IMR-90 (cell line): ENCODE results near the gene KIF1A. TPM values are rescaled to one million over a fixed set of nuclear protein-coding genes. Genes with fewer than 3 reads are reported as not detected.

Experiments used
- ATAC-seq: fragments of 200-7000 bp; cut with Tn5 transposase; 2 replicates; pipeline ENCODE4 v1.9.1; 2020; ENCODE audit warnings: low read depth, mild to moderate bottlenecking, moderate library complexity
- BruUV-seq: library from RNA; stranded (reverse); fragments of 400-500 nt; replicated peaks from 2 replicates; lab custom pipeline; 2021; lab: Mats Ljungman, UMichigan
- CTCF ChIA-PET: fragments of 300-600 bp; formaldehyde crosslinking; extraction: SDS; loops from one replicate; lab custom pipeline; 2021; ENCODE audit warnings: antibody characterized with exemption; lab: Yijun Ruan, JAX
- POLR2A ChIA-PET: fragments of 300-600 bp; sonication (Branson Sonifier 250); formaldehyde crosslinking; loops from one replicate; lab custom pipeline; 2022; ENCODE audit warnings: antibody characterized with exemption; ENCODE audit not compliant: unreplicated experiment; lab: Charles Lee
- DNase-seq: peaks from one replicate; pipeline ENCODE4 v3.0.0; 2013
- H2AFZ ChIP-seq: replicated peaks from 2 replicates; pipeline ENCODE3; 2013; ENCODE audit warnings: low read length, mild to moderate bottlenecking; ENCODE audit not compliant: poor library complexity
- H2AK5ac ChIP-seq: 2 replicates; pipeline ENCODE4 v1.6.1; 2013; ENCODE audit warnings: low read depth, low read length, inconsistent platforms
- H2AK9ac ChIP-seq: replicated peaks from 2 replicates; pipeline ENCODE3; 2013; ENCODE audit warnings: mild to moderate bottlenecking, low read depth, low read length, moderate library complexity; ENCODE audit not compliant: poor library complexity
- H2BK120ac ChIP-seq: 2 replicates; pipeline ENCODE4 v1.6.1; 2013; ENCODE audit warnings: low read depth, low read length, inconsistent platforms
- H2BK15ac ChIP-seq: 3 replicates; pipeline ENCODE4 v1.6.1; 2013; ENCODE audit warnings: low read depth, low read length, inconsistent platforms
- H2BK20ac ChIP-seq: 2 replicates; pipeline ENCODE4 v1.6.1; 2013; ENCODE audit warnings: low read depth, mild to moderate bottlenecking, inconsistent platforms, low read length, moderate library complexity
- H2BK5ac ChIP-seq: 2 replicates; pipeline ENCODE4 v1.6.1; 2013; ENCODE audit warnings: mild to moderate bottlenecking, low read depth, low read length, inconsistent platforms; ENCODE audit not compliant: poor library complexity, severe bottlenecking
- H3K14ac ChIP-seq: replicated peaks from 2 replicates; pipeline ENCODE4 v1.6.1; 2013; ENCODE audit warnings: low read depth, low read length, inconsistent platforms
- H3K18ac ChIP-seq: 2 replicates; pipeline ENCODE4 v1.6.1; 2013; ENCODE audit warnings: low read depth, low read length, control low read depth
- H3K23ac ChIP-seq: 2 replicates; pipeline ENCODE4 v1.6.1; 2013; ENCODE audit warnings: low read depth, low read length, inconsistent platforms
- H3K27ac ChIP-seq: 2 replicates; pipeline ENCODE4 v1.5.1; 2013; ENCODE audit warnings: mild to moderate bottlenecking, control low read depth, low read length; ENCODE audit not compliant: insufficient read depth
- H3K27me3 ChIP-seq: 2 replicates; pipeline ENCODE4 v1.6.1; 2013; ENCODE audit warnings: low read length; ENCODE audit not compliant: control insufficient read depth, insufficient read depth
- H3K36me3 ChIP-seq: 2 replicates; pipeline ENCODE4 v1.6.1; 2013; ENCODE audit warnings: low read length, mixed read lengths; ENCODE audit not compliant: control insufficient read depth, insufficient read depth
- H3K4ac ChIP-seq: 2 replicates; pipeline ENCODE4 v1.6.1; 2013; ENCODE audit warnings: low read depth, low read length, inconsistent platforms
- H3K4me1 ChIP-seq: 2 replicates; pipeline ENCODE4 v1.6.1; 2013; ENCODE audit warnings: low read length, mixed read lengths; ENCODE audit not compliant: control insufficient read depth, insufficient read depth
- H3K4me2 ChIP-seq: 2 replicates; pipeline ENCODE4 v1.6.1; 2013; ENCODE audit warnings: low read depth, mild to moderate bottlenecking, control low read depth, low read length, moderate library complexity
- H3K4me3 ChIP-seq: 2 replicates; pipeline ENCODE4 v1.5.1; 2013; ENCODE audit warnings: low read depth, mild to moderate bottlenecking, control low read depth, low read length, moderate library complexity; ENCODE audit not compliant: insufficient read depth
- H3K56ac ChIP-seq: 2 replicates; pipeline ENCODE4 v1.6.1; 2013; ENCODE audit warnings: low read length, inconsistent platforms; ENCODE audit not compliant: insufficient read depth; ENCODE audit errors: extremely low read depth
- H3K79me1 ChIP-seq, 2 experiments: 2 replicates each; pipeline ENCODE4 v1.6.1; 2013; ENCODE audit warnings: low read length in 2 of 2, inconsistent platforms in 1 of 2, low read depth in 1 of 2
- H3K9ac ChIP-seq: 2 replicates; pipeline ENCODE4 v1.6.1; 2013; ENCODE audit warnings: low read depth, low read length, control low read depth
- H3K9me1 ChIP-seq: 2 replicates; pipeline ENCODE4 v1.6.1; 2013; ENCODE audit warnings: low read length, inconsistent platforms; ENCODE audit not compliant: insufficient read depth
- H3K9me3 ChIP-seq: 2 replicates; pipeline ENCODE4 v1.6.1; 2013; ENCODE audit warnings: low read length; ENCODE audit not compliant: control insufficient read depth, insufficient read depth
- H4K20me1 ChIP-seq: 2 replicates; pipeline ENCODE4 v1.6.1; 2013; ENCODE audit warnings: low read length, inconsistent platforms; ENCODE audit not compliant: insufficient read depth
- H4K5ac ChIP-seq: 2 replicates; pipeline ENCODE4 v1.6.1; 2013; ENCODE audit warnings: mild to moderate bottlenecking, low read depth, low read length, control low read depth
- H4K8ac ChIP-seq, 2 experiments: 2 replicates each; pipeline ENCODE4 v1.6.1; 2013; ENCODE audit warnings: low read depth in 2 of 2, low read length in 2 of 2, control low read depth in 1 of 2, inconsistent platforms in 1 of 2
- H4K91ac ChIP-seq: 2 replicates; pipeline ENCODE4 v1.6.1; 2013; ENCODE audit warnings: low read depth, low read length, inconsistent platforms; ENCODE audit not compliant: insufficient read depth
- BHLHE40 ChIP-seq: fragments of 150-350 bp; IDR thresholded peaks from 2 replicates; pipeline ENCODE4 v1.6.1; 2016; ENCODE audit warnings: mild to moderate bottlenecking, low read depth, low read length
- CHD1 ChIP-seq: IDR thresholded peaks from 2 replicates; pipeline ENCODE4 v1.6.1; 2012; ENCODE audit warnings: low read depth, low read length, improper control_type of control experiment
- FOS ChIP-seq: fragments of 150-350 bp; IDR thresholded peaks from 2 replicates; pipeline ENCODE4 v1.6.1; 2016; ENCODE audit warnings: low read depth, low read length
- MAFK ChIP-seq: IDR thresholded peaks from 2 replicates; pipeline ENCODE4 v1.6.1; 2012; ENCODE audit warnings: low read depth, low read length, improper control_type of control experiment
- MAZ ChIP-seq: IDR thresholded peaks from 2 replicates; pipeline ENCODE4 v1.6.1; 2012; ENCODE audit warnings: low read depth, mild to moderate bottlenecking, low read length, improper control_type of control experiment, moderate library complexity, borderline replicate concordance
- MXI1 ChIP-seq: IDR thresholded peaks from 2 replicates; pipeline ENCODE4 v1.6.1; 2012; ENCODE audit warnings: low read depth, mild to moderate bottlenecking, low read length, moderate library complexity, borderline replicate concordance
- NFE2L2 ChIP-seq: fragments of 150-350 bp; IDR thresholded peaks from 2 replicates; pipeline ENCODE4 v1.6.1; 2016; ENCODE audit warnings: low read depth, mild to moderate bottlenecking, low read length
- POLR2A ChIP-seq: IDR thresholded peaks from 2 replicates; pipeline ENCODE4 v1.6.1; 2012; ENCODE audit warnings: mild to moderate bottlenecking, low read depth, low read length
- RAD21 ChIP-seq: IDR thresholded peaks from 2 replicates; pipeline ENCODE4 v1.6.1; 2012; ENCODE audit warnings: low read length, improper control_type of control experiment
- RCOR1 ChIP-seq: IDR thresholded peaks from 2 replicates; pipeline ENCODE4 v1.6.1; 2012; ENCODE audit warnings: mild to moderate bottlenecking, low read length, improper control_type of control experiment; ENCODE audit not compliant: insufficient replicate concordance
- RFX5 ChIP-seq: IDR thresholded peaks from 2 replicates; pipeline ENCODE4 v1.8.0; 2012; ENCODE audit warnings: low read depth, mild to moderate bottlenecking, low read length, moderate library complexity
- SMC3 ChIP-seq: fragments of 150-350 bp; IDR thresholded peaks from 2 replicates; pipeline ENCODE4 v1.6.1; 2016; ENCODE audit warnings: low read depth, mild to moderate bottlenecking, antibody characterized with exemption, low read length, moderate library complexity
- WGBS, 2 experiments: methylation state at CpG; one replicate each; pipeline versions ENCODE4 v1.1.5 to v1.1.7; 2013; ENCODE audit warnings: missing lambda C conversion rate in 2 of 2; ENCODE audit not compliant: insufficient read length in 1 of 2; ENCODE audit errors: extremely low coverage in 2 of 2; 5-methylcytosine and 5-hydroxymethylcytosine counted together
- dilution Hi-C: fragments of 300-500 bp; cut with HindIII; formaldehyde crosslinking; loops from one replicate; pipeline ENCODE4 v1.14.3; 2018; ENCODE audit warnings: low sequenced_read_pairs; ENCODE audit not compliant: unreplicated experiment
- in situ Hi-C: fragments of 300-500 bp; cut with MboI; formaldehyde crosslinking; loops from 3 replicates; pipeline ENCODE4 v1.14.3; 2019; ENCODE audit warnings: low sequenced_read_pairs, inconsistent platforms, mixed read lengths
- intact Hi-C: fragments of 100-400 bp; cut with micrococcal nuclease; formaldehyde crosslinking; loops from 2 replicates; pipeline ENCODE4 v1.10.0; 2022
- polyA plus RNA-seq, 3 experiments: library from polyadenylated mRNA; depleted of rRNA; stranded (reverse); fragments of >200 nt; gene quantifications; 2 replicates each; pipeline ENCODE4 v1.2.3, GENCODE V29; 2012; ENCODE audit warnings: low replicate concordance in 1 of 3
- total RNA-seq: library from RNA; depleted of rRNA; stranded (reverse); fragments of >200 nt; gene quantifications from 2 replicates; pipeline ENCODE4 v1.2.3, GENCODE V29; 2012
- TF ChIP-seq, protein P1 (sequence below): fragments of 150-350 bp; IDR thresholded peaks from 2 replicates; pipeline ENCODE4 v1.6.1; 2017; ENCODE audit warnings: mild to moderate bottlenecking, antibody characterized with exemption, low read length, low read depth
- TF ChIP-seq, protein P2 (sequence below): conservative IDR thresholded peaks from 2 replicates; pipeline ENCODE4 v1.5.1; 2012; ENCODE audit warnings: mild to moderate bottlenecking, low read depth, low read length, improper control_type of control experiment
- TF ChIP-seq, protein P3 (sequence below): fragments of 150-350 bp; IDR thresholded peaks from 2 replicates; pipeline ENCODE4 v1.6.1; 2016; ENCODE audit warnings: low read depth, mild to moderate bottlenecking, low read length, moderate library complexity, borderline replicate concordance

Gene KIF1A
- total and polyA plus RNA-seq, 2 of the 4 experiments (the other 2 are of a cell fraction): under 0.01 TPM; not detected in 1

DNA sequence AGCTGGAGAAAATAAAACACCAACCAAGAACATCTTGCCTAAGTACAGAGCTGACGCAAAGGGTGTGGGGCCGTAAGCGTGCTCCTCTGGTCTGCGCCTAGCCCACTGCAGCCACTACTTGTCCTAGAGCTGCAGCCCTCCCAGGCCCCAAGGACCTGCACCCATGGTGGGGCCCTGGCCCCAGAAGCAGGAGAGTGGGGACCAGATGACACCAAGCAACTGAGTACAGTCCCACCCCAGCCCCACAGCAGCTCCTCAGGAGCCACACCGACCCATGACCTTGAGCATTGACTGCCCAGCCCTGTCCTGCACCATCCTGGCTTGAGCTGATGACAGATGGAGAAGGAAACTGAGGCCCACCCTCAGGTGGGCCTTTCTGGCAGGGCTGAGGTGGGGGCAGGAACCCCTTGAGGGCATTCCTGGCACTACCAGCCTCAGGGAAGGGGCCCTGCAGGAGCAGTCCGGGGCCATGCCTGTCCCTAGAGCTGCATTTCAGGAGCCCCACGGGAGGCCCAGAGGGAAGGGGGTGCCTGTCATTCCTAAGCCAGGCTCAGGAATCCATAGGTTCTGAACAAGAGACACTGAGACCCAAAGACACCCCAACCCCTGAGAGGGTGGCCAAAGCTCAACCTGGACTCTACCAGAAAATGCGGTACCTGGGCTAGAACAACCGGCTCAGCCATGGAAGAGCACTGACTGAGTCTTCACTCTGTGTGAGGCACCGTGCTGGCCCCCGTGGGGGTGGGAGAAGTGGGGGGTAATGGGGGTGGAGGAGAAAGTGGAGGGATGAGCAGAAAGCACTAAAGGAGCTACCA is 4.9 kb downstream of the KIF1A start:
- 85% methylated on average over 4 of the region's 11 CpGs; no CpG with 5 or more reads in 1 of the 2 experiments for WGBS, 2 experiments
- Histone ChIP-seq H3K27me3 (peaks cover 29% of the 10 kb centered on the region), H3K14ac (no peak overlapping the region), H3K79me1 (no peaks in the 10 kb centered on the region), H2BK20ac (no peak overlapping the region), H2AK5ac (no peak overlapping the region), H4K91ac (no peak overlapping the region), H3K4me2 (no peak overlapping the region), H3K4me1 (no peaks in the 10 kb centered on the region), H4K5ac (no peak overlapping the region), H3K4me3 (no peak overlapping the region), H4K8ac (no peak overlapping the region), H3K9me3 (peaks cover 17% of the 10 kb centered on the region), H3K4ac (no peak overlapping the region), H3K9ac (no peak overlapping the region), H4K20me1 (no peaks in the 10 kb centered on the region; the same call in 1 of the 2 replicates), H2AFZ (no peak overlapping the region), H3K27ac (no peak overlapping the region), H2BK15ac (no peak overlapping the region), H3K23ac (no peak overlapping the region), H2AK9ac (no peak overlapping the region), H2BK5ac (no peak overlapping the region), H3K18ac (no peak overlapping the region), H3K36me3 (no peaks in the 10 kb centered on the region), H2BK120ac (no peak overlapping the region), H3K9me1 (no peaks in the 10 kb centered on the region), H3K56ac (no peak overlapping the region)
- ChIA-PET CTCF (no interaction called here), POLR2A (no interaction called here)
- in situ Hi-C loops (no loop called here), intact Hi-C loops (no loop called here), dilution Hi-C loops (no loop called here)
- DNase-seq: no peak
- BruUV-seq: no TSS peak
- no peak for ATAC-seq
- no peak for TF ChIP-seq MAFK
- no peak for TF ChIP-seq MXI1
- TF ChIP-seq, protein P1, sequence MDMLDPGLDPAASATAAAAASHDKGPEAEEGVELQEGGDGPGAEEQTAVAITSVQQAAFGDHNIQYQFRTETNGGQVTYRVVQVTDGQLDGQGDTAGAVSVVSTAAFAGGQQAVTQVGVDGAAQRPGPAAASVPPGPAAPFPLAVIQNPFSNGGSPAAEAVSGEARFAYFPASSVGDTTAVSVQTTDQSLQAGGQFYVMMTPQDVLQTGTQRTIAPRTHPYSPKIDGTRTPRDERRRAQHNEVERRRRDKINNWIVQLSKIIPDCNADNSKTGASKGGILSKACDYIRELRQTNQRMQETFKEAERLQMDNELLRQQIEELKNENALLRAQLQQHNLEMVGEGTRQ: no peak
- TF ChIP-seq RCOR1: no peak
- TF ChIP-seq, protein P2, sequence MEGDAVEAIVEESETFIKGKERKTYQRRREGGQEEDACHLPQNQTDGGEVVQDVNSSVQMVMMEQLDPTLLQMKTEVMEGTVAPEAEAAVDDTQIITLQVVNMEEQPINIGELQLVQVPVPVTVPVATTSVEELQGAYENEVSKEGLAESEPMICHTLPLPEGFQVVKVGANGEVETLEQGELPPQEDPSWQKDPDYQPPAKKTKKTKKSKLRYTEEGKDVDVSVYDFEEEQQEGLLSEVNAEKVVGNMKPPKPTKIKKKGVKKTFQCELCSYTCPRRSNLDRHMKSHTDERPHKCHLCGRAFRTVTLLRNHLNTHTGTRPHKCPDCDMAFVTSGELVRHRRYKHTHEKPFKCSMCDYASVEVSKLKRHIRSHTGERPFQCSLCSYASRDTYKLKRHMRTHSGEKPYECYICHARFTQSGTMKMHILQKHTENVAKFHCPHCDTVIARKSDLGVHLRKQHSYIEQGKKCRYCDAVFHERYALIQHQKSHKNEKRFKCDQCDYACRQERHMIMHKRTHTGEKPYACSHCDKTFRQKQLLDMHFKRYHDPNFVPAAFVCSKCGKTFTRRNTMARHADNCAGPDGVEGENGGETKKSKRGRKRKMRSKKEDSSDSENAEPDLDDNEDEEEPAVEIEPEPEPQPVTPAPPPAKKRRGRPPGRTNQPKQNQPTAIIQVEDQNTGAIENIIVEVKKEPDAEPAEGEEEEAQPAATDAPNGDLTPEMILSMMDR: no peak
- TF ChIP-seq MAZ: no peak
- no peak for TF ChIP-seq RAD21
- TF ChIP-seq SMC3: no peak
- TF ChIP-seq FOS: no peak
- TF ChIP-seq RFX5: no peak
- no peak for TF ChIP-seq NFE2L2
- TF ChIP-seq BHLHE40: no peak
- TF ChIP-seq, protein P3, sequence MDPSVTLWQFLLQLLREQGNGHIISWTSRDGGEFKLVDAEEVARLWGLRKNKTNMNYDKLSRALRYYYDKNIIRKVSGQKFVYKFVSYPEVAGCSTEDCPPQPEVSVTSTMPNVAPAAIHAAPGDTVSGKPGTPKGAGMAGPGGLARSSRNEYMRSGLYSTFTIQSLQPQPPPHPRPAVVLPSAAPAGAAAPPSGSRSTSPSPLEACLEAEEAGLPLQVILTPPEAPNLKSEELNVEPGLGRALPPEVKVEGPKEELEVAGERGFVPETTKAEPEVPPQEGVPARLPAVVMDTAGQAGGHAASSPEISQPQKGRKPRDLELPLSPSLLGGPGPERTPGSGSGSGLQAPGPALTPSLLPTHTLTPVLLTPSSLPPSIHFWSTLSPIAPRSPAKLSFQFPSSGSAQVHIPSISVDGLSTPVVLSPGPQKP: no peak
- TF ChIP-seq CHD1: no peak
- no peak for TF ChIP-seq POLR2A
